T-cell (primary cell): ENCODE data around the gene SMYD2. TPM values are rescaled to one million over a fixed set of nuclear protein-coding genes. Genes with fewer than 3 reads are reported as not detected.

Experiments used
- ATAC-seq, 4 experiments: fragments of 200-7000 bp in 3 of 4; fragments of 150-1000 bp in 1 of 4; cut with Tn5 transposase; replicated peaks in 1 of 4; 1 replicate in 3 of 4; 2 replicates in 1 of 4; pipeline ENCODE4 v1.10.0; 2021; ENCODE audit warnings: moderate library complexity in 3 of 4, mild to moderate bottlenecking in 2 of 4, moderate number of reproducible peaks in 1 of 4
- CTCF ChIA-PET, 2 donors: fragments of 300-600 bp; sonication (Branson Sonifier 250); formaldehyde crosslinking; loops; one replicate each; lab custom pipeline; 2022; ENCODE audit warnings: antibody characterized with exemption in 2 of 2; lab: Charles Lee
- POLR2A ChIA-PET, 2 donors: fragments of 300-600 bp; sonication (Branson Sonifier 250); formaldehyde crosslinking; loops; one replicate each; lab custom pipeline; 2022; ENCODE audit warnings: antibody characterized with exemption in 2 of 2; lab: Charles Lee
- DNase-seq, 35 experiments: peaks; one replicate each; pipeline versions ENCODE4 v3.0.0 to v3.0.0-alpha.2; 2013 to 2023
- H3K27ac ChIP-seq: one replicate; pipeline ENCODE4 v1.5.1; 2013; ENCODE audit warnings: low read length
- H3K27me3 ChIP-seq, 2 experiments: replicated peaks in 1 of 2; 1 replicate in 1 of 2; 2 replicates in 1 of 2; pipeline versions ENCODE4 v1.6.1 to v1.7.0; 2013; ENCODE audit warnings: low read length in 1 of 2, mixed read lengths in 1 of 2; ENCODE audit not compliant: control insufficient read depth in 2 of 2, insufficient read depth in 2 of 2; ENCODE audit errors: extremely low read depth in 1 of 2
- H3K36me3 ChIP-seq, 2 donors: 1 replicate in 1 of 2; 2 replicates in 1 of 2; pipeline versions ENCODE4 v1.6.1 to v1.7.0; 2013; ENCODE audit warnings: low read length in 1 of 2; ENCODE audit not compliant: control insufficient read depth in 2 of 2, insufficient read depth in 1 of 2; ENCODE audit errors: extremely low read depth in 1 of 2
- H3K4me1 ChIP-seq, 2 experiments: 1 replicate in 1 of 2; 2 replicates in 1 of 2; pipeline versions ENCODE4 v1.6.1 to v1.7.0; 2013; ENCODE audit warnings: low read length in 2 of 2, mixed read lengths in 1 of 2; ENCODE audit not compliant: insufficient read depth in 2 of 2, control insufficient read depth in 1 of 2; ENCODE audit errors: extremely low read depth in 1 of 2
- H3K4me3 ChIP-seq, 2 donors: 1 replicate in 1 of 2; 2 replicates in 1 of 2; pipeline versions ENCODE4 v1.5.1 to v1.7.0; 2013; ENCODE audit warnings: mild to moderate bottlenecking in 2 of 2, low read length in 1 of 2, moderate library complexity in 1 of 2; ENCODE audit not compliant: control insufficient read depth in 1 of 2; ENCODE audit errors: extremely low read depth in 1 of 2
- H3K9me3 ChIP-seq: 2 replicates; pipeline ENCODE4 v1.7.0; 2013
- H3K27ac Mint-ChIP-seq, 2 donors: one replicate each; pipeline ENCODE4 v1.8.0; 2020 to 2021; ENCODE audit warnings: mild to moderate bottlenecking in 2 of 2, mixed read lengths in 2 of 2
- H3K27me3 Mint-ChIP-seq, 2 donors: one replicate each; pipeline ENCODE4 v1.8.0; 2021 to 2022; ENCODE audit warnings: mixed read lengths in 2 of 2
- H3K36me3 Mint-ChIP-seq: one replicate; pipeline ENCODE4 v1.8.0; 2021; ENCODE audit warnings: mixed read lengths
- H3K4me1 Mint-ChIP-seq, 3 donors: one replicate each; pipeline ENCODE4 v1.8.0; 2020 to 2022; ENCODE audit warnings: mixed read lengths in 3 of 3, mild to moderate bottlenecking in 1 of 3
- H3K4me3 Mint-ChIP-seq, 3 donors: one replicate each; pipeline ENCODE4 v1.8.0; 2020 to 2022; ENCODE audit warnings: mild to moderate bottlenecking in 3 of 3, mixed read lengths in 3 of 3, moderate library complexity in 3 of 3
- H3K9me3 Mint-ChIP-seq, 3 donors: one replicate each; pipeline ENCODE4 v1.8.0; 2020 to 2022; ENCODE audit warnings: mixed read lengths in 3 of 3
- WGBS: methylation state at CpG from one replicate; pipeline ENCODE4 v1.1.5; 2013; ENCODE audit warnings: missing lambda C conversion rate; ENCODE audit not compliant: insufficient coverage; 5-methylcytosine and 5-hydroxymethylcytosine counted together
- total RNA-seq, 35 experiments: library from RNA in 6 of 35; stranded (reverse) in 6 of 35; fragments of 120-200 nt in 1 of 35; gene quantifications; one replicate each; pipeline versions ENCODE4 v1.2.1 to v1.2.4 and lab custom pipeline; 2013 to 2026

SMYD2 gene
- total RNA-seq, 5 donors from 2014 or later (not counting 1 experiment from before 2014, with no cell fraction given) = 27.3 to 35.2 (median 34.4) TPM

- Histone ChIP-seq H3K27me3 (no peaks in the 10 kb centered on the region), H3K36me3 (peaks cover 5 to 18% of the 10 kb centered on the region in 2 donors), H3K27ac (no peak overlapping the region), H3K4me1 (no peaks in the 10 kb centered on the region), H3K9me3 (no peaks in the 10 kb centered on the region), H3K4me3 (no peak overlapping the region)
- no peak for ATAC-seq
- H3K27me3 Mint-ChIP-seq = no peaks in the 10 kb centered on the region
- H3K4me1 Mint-ChIP-seq = no peaks in the 10 kb centered on the region
- peaks cover 70% of the 10 kb centered on the region for H3K36me3 Mint-ChIP-seq
- no peak for DNase-seq
- ChIA-PET POLR2A (no interaction called here), CTCF (interaction anchor here in 1 of 2 donors (1.0 kb wide), 1 partner anchor 12 kb away, joined by 3 read pairs; no protein-coding TSS in a partner anchor)
- 100% methylated on average over 1 of the region's 3 CpGs for WGBS
- peaks cover 8 to 15% (median 8%) of the 10 kb centered on the region in 3 donors for H3K9me3 Mint-ChIP-seq
- H3K4me3 Mint-ChIP-seq = no peak overlapping the region
- H3K27ac Mint-ChIP-seq = no peak overlapping the region
These were observed 61.0 kb downstream of the SMYD2 start for GRCh38 chr1:214341932-214342331.

- POLR2A ChIA-PET = no interaction called here
- Mint-ChIP-seq H3K27ac (no peak overlapping the region), H3K36me3 (peaks cover 65% of the 10 kb centered on the region), H3K4me1 (no peaks in the 10 kb centered on the region), H3K4me3 (no peak overlapping the region), H3K27me3 (no peaks in the 10 kb centered on the region), H3K9me3 (peaks cover 8 to 15% (median 8%) of the 10 kb centered on the region in 3 donors)
- no peak overlapping the region for H3K4me3 ChIP-seq
- no peaks in the 10 kb centered on the region for H3K4me1 ChIP-seq
- H3K27me3 ChIP-seq = no peaks in the 10 kb centered on the region
- peaks cover 5 to 12% of the 10 kb centered on the region in 2 donors for H3K36me3 ChIP-seq
- DNase-seq = no peak
- CTCF ChIA-PET = no interaction called here
- ATAC-seq = no peak
- H3K27ac ChIP-seq = no peak overlapping the region
- H3K9me3 ChIP-seq = no peaks in the 10 kb centered on the region
These were observed 61.6 kb downstream of the SMYD2 start for GRCh38 chr1:214342525-214342924.

GRCh38 chr1:214344897-214345296 lies 63.9 kb downstream of the SMYD2 start:
- CTCF ChIA-PET = interaction anchor here in 1 of 2 donors (1.4 kb wide), 1 partner anchor 83 kb away, joined by 8 read pairs; no protein-coding TSS in a partner anchor
- no peaks in the 10 kb centered on the region for H3K9me3 ChIP-seq
- H3K4me1 Mint-ChIP-seq = no peaks in the 10 kb centered on the region
- H3K27me3 Mint-ChIP-seq = no peaks in the 10 kb centered on the region
- peaks cover 0 to 9% of the 10 kb centered on the region in 2 donors for H3K36me3 ChIP-seq
- peaks cover 8 to 15% (median 8%) of the 10 kb centered on the region in 3 donors for H3K9me3 Mint-ChIP-seq
- no peak overlapping the region for H3K4me3 ChIP-seq
- POLR2A ChIA-PET = no interaction called here
- H3K4me3 Mint-ChIP-seq = no peak overlapping the region
- H3K4me1 ChIP-seq = no peaks in the 10 kb centered on the region
- ATAC-seq (no peak), DNase-seq (no peak)
- peaks cover 51% of the 10 kb centered on the region for H3K36me3 Mint-ChIP-seq
- no peak overlapping the region for H3K27ac Mint-ChIP-seq
- H3K27ac ChIP-seq = no peak overlapping the region
- H3K27me3 ChIP-seq = no peaks in the 10 kb centered on the region

GRCh38 chr1:214349008-214349407 lies 68.0 kb downstream of the SMYD2 start:
- no peaks in the 10 kb centered on the region for H3K4me1 Mint-ChIP-seq
- Histone ChIP-seq H3K36me3 (peaks cover 0 to 4% of the 10 kb centered on the region in 2 donors), H3K27me3 (no peaks in the 10 kb centered on the region), H3K9me3 (no peaks in the 10 kb centered on the region), H3K27ac (no peak overlapping the region), H3K4me1 (no peaks in the 10 kb centered on the region), H3K4me3 (no peak overlapping the region)
- H3K27ac Mint-ChIP-seq = no peak overlapping the region
- 100% methylated on average over 2 of the region's 5 CpGs for WGBS
- H3K9me3 Mint-ChIP-seq = peaks cover 8 to 11% (median 8%) of the 10 kb centered on the region in 3 donors
- CTCF ChIA-PET = interaction anchor here in 1 of 2 donors (0.6 to 1.2 kb wide), 2 partner anchors 17 to 40 kb away, joined by 3 read pairs; no protein-coding TSS in a partner anchor
- H3K36me3 Mint-ChIP-seq = peaks cover 21% of the 10 kb centered on the region
- DNase-seq = no peak
- H3K27me3 Mint-ChIP-seq = no peaks in the 10 kb centered on the region
- POLR2A ChIA-PET = interaction anchor here in 1 of 2 donors (0.7 kb wide), 1 partner anchor 17 kb away, joined by 3 read pairs; no protein-coding TSS in a partner anchor
- H3K4me3 Mint-ChIP-seq = no peak overlapping the region
- no peak for ATAC-seq

DNA sequence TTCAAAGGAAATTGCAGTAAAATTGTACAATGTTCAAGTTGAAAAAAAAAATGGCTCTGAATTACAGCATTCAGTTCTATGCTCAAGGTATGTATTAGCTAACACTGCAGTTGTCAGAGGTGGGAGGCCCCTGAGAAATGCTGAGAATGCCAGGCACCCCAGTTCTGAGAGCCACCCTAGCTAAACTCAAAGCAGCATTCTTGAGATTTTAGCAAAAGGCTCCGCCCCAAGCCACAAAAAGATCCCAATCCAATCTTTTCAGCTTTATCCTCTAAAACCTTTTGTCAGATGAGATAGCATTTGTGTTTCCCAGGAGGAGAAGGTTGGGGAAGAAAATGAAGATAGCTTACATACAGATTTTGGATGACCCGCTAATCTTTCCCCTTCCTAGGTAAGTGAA lies 68.8 kb downstream of the SMYD2 start:
- H3K4me3 Mint-ChIP-seq = no peak overlapping the region
- peaks cover 13% of the 10 kb centered on the region for H3K36me3 Mint-ChIP-seq
- no peaks in the 10 kb centered on the region for H3K27me3 Mint-ChIP-seq
- Histone ChIP-seq H3K27ac (no peak overlapping the region), H3K36me3 (peaks cover 0 to 3% of the 10 kb centered on the region in 2 donors), H3K9me3 (no peaks in the 10 kb centered on the region), H3K4me1 (no peaks in the 10 kb centered on the region), H3K27me3 (no peaks in the 10 kb centered on the region), H3K4me3 (no peak overlapping the region)
- DNase-seq (no peak), ATAC-seq (no peak)
- ChIA-PET CTCF (interaction anchor here (0.6 to 1.3 kb wide), 4 partner anchors 17 to 135 kb away, joined by 3 to 11 read pairs (median 4); no protein-coding TSS in a partner anchor), POLR2A (interaction anchor here (0.6 to 0.7 kb wide), 2 partner anchors 18 to 911 kb away, joined by 3 to 4 read pairs; no protein-coding TSS in a partner anchor)
- H3K4me1 Mint-ChIP-seq = no peaks in the 10 kb centered on the region
- peaks cover 3 to 5% (median 3%) of the 10 kb centered on the region in 3 donors for H3K9me3 Mint-ChIP-seq
- WGBS = no CpG with 5 or more reads among the region's 2 CpGs
- H3K27ac Mint-ChIP-seq = no peak overlapping the region

GRCh38 chr1:214351551-214352277 lies 70.8 kb downstream of the SMYD2 start:
- Histone ChIP-seq H3K36me3 (peaks cover 0 to 3% of the 10 kb centered on the region in 2 donors), H3K4me1 (no peaks in the 10 kb centered on the region), H3K27ac (no peak overlapping the region), H3K27me3 (no peaks in the 10 kb centered on the region), H3K4me3 (no peak overlapping the region), H3K9me3 (no peaks in the 10 kb centered on the region)
- H3K9me3 Mint-ChIP-seq = no peaks in the 10 kb centered on the region
- no peaks in the 10 kb centered on the region for H3K4me1 Mint-ChIP-seq
- DNase-seq (no peak), ATAC-seq (no peak)
- H3K4me3 Mint-ChIP-seq = no peak overlapping the region
- CTCF ChIA-PET = interaction anchor here in 1 of 2 donors (0.6 kb wide), 1 partner anchor 82 kb away, joined by 8 read pairs; no protein-coding TSS in a partner anchor
- POLR2A ChIA-PET = no interaction called here
- no peak overlapping the region for H3K27ac Mint-ChIP-seq
- no peaks in the 10 kb centered on the region for H3K27me3 Mint-ChIP-seq
- peaks cover 6% of the 10 kb centered on the region for H3K36me3 Mint-ChIP-seq
- WGBS = no CpG with 5 or more reads among the region's 2 CpGs
